GM12874 (cell line): Measurements from ENCODE around the gene CREBRF.

Experiments used
- TF ChIP-seq, protein P1 (sequence below): IDR thresholded peaks from 2 replicates; pipeline ENCODE4 v1.5.1; 2011; ENCODE audit warnings: low read depth, mild to moderate bottlenecking, control low read depth, low read length, moderate library complexity; ENCODE audit not compliant: insufficient read depth

Gene CREBRF

GRCh38 chr5:173015192-173015591 lies 41.0 kb upstream of the CREBRF start:
- TF ChIP-seq, protein P1, sequence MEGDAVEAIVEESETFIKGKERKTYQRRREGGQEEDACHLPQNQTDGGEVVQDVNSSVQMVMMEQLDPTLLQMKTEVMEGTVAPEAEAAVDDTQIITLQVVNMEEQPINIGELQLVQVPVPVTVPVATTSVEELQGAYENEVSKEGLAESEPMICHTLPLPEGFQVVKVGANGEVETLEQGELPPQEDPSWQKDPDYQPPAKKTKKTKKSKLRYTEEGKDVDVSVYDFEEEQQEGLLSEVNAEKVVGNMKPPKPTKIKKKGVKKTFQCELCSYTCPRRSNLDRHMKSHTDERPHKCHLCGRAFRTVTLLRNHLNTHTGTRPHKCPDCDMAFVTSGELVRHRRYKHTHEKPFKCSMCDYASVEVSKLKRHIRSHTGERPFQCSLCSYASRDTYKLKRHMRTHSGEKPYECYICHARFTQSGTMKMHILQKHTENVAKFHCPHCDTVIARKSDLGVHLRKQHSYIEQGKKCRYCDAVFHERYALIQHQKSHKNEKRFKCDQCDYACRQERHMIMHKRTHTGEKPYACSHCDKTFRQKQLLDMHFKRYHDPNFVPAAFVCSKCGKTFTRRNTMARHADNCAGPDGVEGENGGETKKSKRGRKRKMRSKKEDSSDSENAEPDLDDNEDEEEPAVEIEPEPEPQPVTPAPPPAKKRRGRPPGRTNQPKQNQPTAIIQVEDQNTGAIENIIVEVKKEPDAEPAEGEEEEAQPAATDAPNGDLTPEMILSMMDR = no peak

- TF ChIP-seq, protein P1 = no peak
Observed at GRCh38 chr5:173015598-173016455, 40.3 kb upstream of the CREBRF start.

- TF ChIP-seq, protein P1 = no peak
Observed at GRCh38 chr5:173016598-173017046, 39.5 kb upstream of the CREBRF start.

DNA sequence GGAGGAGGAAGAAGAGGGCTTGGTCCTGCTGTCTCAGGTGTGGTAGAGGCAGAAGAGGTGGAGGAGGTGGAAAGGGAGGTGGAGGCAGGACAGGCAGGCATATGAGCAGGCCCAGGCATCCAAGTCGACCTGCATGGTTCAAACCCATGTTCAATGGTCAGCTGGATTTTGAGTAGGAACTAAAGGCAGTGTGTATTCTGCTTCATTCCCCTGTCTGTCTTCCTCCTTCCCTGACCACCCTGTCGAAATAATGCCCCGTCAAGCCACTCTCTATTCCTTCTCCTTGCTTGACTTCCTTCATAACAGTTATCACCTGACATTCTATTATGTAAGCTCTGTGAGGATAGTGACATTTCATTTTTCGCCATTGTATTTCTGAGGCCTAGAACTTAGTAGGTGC lies 37.8 kb upstream of the CREBRF start:
- TF ChIP-seq, protein P1 = no peak

- TF ChIP-seq, protein P1 = no peak
Observed at GRCh38 chr5:173020154-173020581, 36.0 kb upstream of the CREBRF start.

DNA sequence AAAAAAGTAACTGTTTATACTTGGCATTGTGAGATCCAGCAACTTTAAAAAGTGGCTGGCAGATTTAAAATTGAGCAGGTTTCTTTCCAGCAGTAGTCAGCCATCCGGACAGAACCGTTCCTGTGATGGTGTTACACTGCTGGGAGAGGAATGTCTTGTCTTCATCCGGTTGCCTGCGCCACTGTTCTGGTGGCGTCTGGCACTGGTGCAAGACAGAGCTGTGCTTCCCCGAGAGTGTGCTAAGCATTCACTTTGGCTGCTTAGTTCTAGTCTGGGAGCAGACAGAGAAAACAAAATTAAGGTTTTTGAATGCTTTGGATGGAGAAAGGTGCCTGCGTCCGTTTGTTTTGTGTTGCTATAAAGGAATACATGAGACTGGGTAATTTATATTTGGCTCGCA lies 35.5 kb upstream of the CREBRF start:
- TF ChIP-seq, protein P1 = no peak

DNA sequence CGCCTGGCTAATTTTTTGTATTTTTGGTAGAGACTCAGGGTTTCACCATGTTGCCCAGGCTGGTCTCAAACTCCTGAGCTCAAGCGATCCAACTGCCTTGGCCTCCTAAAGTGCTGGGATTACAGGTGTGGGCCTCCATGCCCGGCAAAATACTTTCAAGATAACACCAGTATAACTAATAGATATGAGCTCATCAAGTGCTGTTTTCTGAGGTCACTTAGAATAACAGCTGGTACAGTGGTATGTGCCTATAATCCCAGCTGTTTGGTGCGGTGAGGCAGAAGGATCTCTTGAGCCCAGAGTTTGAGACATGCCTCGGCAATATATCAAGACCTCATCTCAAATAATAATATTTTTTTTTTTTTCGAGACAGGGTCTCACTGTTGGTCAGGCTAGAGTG lies 30.5 kb upstream of the CREBRF start:
- TF ChIP-seq, protein P1 = no peak
